ENCODE measurements around the gene FCF1.

- TF ChIP-seq KLF10 (tag by site-specific recombination; IDR thresholded peaks at IDR 0.05): no peak
- no peak for TF ChIP-seq ZNF404 (tag by site-specific recombination; IDR thresholded peaks at IDR 0.05)
- TF ChIP-seq ZBTB8A (tag by site-specific recombination; IDR thresholded peaks at IDR 0.05): no peak
Measured at GRCh38 chr14:74695406-74695805, 17.5 kb upstream of the FCF1 start.
